Tongue (tissue), 2 donors: Measurements from ENCODE around the gene GGT6. TPM values are rescaled to one million over a fixed set of nuclear protein-coding genes. Genes with fewer than 3 reads are reported as not detected.

Experiments
- DNase-seq: peaks from one replicate; pipeline ENCODE4 v3.0.0-alpha.2; 2015
- total RNA-seq: library from RNA; depleted of rRNA; stranded (reverse); fragments of >200 nt; gene quantifications from one replicate; pipeline ENCODE4 v1.2.3, GENCODE V29; 2014

Gene GGT6
- total RNA-seq, 1 donor from 2014 or later: 10.5 TPM

DNA sequence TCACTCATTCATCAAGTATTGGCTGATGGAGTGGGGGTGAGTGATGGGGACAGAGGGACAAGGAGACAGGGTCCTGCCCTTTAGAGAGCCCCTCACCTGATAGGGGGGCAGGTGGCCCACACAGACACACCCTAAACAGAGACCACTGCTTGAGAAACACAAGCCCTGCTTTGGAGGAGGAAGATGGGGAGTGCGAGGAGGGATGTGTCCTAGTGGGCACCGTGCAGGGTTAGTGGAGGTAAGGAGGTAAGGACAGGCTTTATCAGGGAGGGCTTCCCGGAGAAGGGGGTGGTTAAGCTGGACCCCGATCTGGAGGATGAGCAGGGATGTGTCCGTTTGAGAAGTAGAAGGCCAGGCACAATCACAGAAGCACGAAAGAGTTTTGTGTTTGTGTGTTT lies 15.8 kb upstream of the GGT6 start:
- no peak for DNase-seq

DNA sequence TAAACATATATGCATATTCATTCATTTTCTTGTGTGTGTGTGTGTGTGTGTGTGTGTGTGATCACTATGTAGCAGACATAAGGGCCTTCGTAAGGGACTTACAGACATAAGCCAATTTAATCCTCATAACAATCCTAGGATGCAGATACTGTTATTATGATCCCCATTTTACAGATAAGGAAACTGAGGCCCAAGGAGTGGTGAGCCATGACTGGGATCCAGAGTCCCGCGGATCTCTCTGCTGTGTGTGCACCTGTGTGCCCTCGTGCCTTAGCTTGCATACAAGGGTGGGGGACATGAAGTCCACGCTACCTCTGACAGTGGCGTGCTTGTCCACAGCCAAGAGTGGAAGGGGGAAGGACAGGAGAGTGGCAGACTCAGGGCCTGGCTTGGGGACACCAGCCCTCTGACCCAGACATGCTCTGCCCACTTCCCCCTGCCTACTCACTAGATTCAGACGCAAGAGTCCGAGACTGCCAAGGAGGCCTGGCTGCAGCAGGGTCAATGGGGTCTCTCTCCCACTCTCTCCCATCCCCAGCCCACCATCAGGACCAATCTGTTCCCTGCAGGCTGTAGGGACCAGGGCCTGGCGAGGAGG lies 14.2 kb upstream of the GGT6 start:
- DNase-seq: no peak

GRCh38 chr17:4573669-4574068 lies 13.3 kb upstream of the GGT6 start:
- DNase-seq: no peak

DNA sequence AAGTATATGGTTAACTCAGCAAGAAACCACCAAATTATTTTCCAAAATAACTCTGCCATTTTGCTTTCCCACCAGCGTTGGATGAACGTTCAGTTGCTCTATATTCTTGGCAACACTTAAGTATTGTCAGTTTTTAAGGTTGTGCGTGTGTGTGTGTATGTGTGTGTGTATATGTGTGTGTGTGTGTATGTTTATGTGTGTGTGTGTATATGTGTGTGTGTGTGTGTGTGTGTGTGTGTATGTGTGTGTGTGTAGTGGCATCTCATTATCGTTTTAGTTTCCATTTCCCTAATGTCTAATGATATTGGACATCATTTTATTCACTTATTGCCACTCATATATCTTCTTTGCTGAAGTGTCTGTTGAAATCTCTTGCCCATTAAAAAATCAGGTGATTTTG lies 12.7 kb upstream of the GGT6 start:
- DNase-seq: no peak

GRCh38 chr17:4572131-4572530 lies 11.8 kb upstream of the GGT6 start:
- no peak for DNase-seq

GRCh38 chr17:4569591-4569990 lies 9.2 kb upstream of the GGT6 start:
- no peak for DNase-seq

- DNase-seq: peak; percentile 88
Measured at GRCh38 chr17:4566785-4567184, 6.4 kb upstream of the GGT6 start.

- DNase-seq: peak; percentile 87
Measured at GRCh38 chr17:4565209-4566141, 5.1 kb upstream of the GGT6 start.

- DNase-seq: no peak
Measured at GRCh38 chr17:4562015-4562969, 1.9 kb upstream of the GGT6 start.

- peak; percentile 57 for DNase-seq
Measured at GRCh38 chr17:4560837-4561256, 470 bp upstream of the GGT6 start.

GRCh38 chr17:4559966-4560365 lies 411 bp downstream of the GGT6 start:
- DNase-seq: no peak

DNA sequence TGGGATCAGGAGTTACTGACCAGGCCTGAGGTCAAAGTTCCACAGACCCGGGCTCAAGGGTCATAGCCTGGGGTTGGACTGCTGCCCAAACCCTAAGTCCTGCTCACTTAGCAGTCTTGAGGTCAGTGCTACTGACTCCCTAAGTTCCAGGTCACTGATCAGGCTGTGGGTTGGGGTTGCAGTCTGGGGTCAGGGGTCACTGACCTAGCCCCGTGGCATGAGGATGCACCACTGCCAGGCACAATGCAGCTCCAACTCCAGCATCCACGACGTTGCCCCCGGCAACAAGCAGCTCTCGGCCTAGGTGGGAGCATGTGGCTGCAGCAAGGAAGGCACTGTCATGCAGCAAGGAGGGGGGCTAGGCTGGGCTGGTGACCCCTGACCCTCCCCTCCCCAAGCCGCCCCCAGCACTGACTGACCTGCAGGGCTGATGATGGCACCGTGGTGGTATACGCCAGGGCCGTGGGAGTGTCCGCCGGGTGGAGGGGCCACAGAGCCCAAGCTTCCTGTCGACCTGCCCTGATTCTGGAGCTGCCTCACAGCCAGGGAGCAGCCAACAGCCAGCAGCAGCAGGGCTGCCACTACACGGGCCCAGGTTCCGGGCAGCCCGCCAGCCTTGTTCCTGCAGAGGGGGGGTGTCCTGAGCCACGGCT lies 1.1 kb downstream of the GGT6 start:
- DNase-seq: no peak

- no peak for DNase-seq
Measured at GRCh38 chr17:4558347-4558971, 1.9 kb downstream of the GGT6 start.

- DNase-seq: no peak
Measured at GRCh38 chr17:4557626-4558346, 2.6 kb downstream of the GGT6 start.

DNA sequence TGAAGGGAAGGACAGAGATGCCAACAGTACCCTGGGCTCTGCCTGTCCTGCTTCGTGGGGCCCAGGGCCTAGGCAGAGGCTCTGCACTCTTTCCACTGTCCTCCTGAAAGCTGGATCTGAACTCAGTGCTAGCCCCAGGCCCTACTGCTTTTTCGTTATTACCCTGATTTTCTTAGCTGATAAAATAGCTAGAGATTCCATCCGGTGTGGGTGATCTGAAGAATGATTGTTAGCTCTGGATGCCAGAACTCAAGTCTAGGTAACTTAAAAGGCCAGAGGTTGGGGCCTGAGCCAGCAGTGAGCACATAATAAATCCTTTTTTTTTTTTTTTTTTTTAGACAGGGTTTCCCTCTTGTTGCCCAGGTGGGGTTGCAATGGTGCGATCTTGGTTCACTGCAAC lies 3.4 kb downstream of the GGT6 start:
- DNase-seq: no peak

DNA sequence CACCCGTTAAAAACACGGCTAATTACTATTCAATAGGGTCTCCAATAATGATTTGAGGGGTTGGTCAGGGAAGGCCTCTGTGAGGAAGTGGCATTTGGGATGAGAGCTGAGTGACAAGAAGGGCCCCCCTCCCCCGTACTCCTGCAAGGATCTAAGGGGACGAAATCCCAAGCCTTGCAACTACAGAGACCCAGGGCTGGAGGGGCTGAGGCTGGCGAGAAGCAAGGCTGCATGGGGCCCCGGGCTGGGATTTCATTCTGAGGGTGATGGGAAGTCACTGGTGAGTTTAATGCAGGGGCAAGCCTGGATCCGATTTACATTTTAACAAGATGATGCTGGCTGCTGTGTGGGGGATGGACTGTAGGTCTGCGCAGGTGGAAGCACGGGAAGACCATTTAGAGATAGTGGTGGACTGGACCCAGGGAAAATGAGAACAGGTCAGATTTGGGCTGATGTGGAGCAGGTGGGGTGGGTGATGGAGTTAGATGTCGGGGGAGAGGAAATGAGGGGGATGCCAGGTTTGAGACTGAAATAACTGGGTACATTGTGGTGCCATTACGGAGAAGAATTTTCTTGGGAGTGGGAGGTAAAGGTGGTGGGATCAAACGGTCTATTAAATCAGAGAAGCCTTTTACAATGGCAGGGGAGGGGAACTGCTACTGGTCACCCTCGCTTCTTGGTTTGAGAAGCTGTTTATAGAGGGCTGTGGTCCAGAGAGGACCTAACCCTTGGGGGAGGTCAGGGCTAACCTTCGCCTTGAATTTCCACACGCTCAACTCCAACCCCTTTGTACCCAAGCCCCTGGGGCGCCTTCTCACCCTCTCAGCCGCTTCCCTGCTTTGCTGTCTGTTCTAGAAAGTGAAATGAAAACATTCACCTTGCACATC lies 4.3 kb downstream of the GGT6 start:
- no peak for DNase-seq

DNA sequence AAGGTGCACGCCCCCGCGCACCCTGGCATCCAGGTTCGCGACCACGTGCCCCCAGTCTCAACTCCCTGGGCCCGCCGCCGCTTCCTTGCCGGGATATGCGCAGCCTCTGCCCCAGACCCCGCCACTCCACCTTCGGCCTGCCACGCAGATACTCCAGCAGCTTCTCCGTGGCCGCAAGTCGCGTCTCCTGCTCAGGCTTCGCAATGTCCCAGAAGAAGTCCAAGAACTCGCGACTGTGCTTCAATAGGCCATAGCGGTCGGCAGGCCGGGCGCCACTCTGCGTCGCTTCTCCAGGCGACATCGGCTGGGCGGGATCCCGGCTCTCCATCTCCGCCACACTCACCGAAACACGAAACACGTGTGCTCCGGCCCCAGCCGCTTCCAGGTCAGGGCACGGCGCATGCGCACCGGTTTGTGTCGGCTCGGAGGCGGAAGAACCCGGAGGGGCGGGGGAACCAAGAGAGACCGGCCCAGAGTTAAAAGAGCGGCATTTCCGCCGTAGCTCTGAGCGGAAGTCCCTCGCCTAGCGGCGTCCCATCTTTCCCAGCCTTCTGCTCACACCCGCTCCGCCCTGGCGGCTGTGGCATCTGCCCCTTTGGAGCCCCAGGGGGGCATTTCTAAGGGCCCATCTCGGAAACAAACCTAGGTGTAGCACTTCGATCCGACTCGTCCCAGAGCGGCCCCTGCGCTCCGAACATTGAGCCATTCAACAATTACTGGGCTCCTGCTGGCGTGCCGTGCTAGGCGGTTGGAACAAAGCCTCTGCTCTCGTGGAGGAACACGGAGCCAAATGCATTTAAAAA lies 5.2 kb downstream of the GGT6 start, which contains the start of gene MYBBP1A:
Gene MYBBP1A, minus strand, starts transcription at position 388 of the 803 bp plus-strand sequence. Its CDS starts 60 bp downstream, at position 328.
- peak; percentile 99 for DNase-seq

GRCh38 chr17:4554441-4554996 lies 5.9 kb downstream of the GGT6 start:
- DNase-seq: no peak
